Ovary (tissue), 9 donors: ENCODE measurements around the gene NPW. TPM values are rescaled to one million over a fixed set of nuclear protein-coding genes. Genes with fewer than 3 reads are reported as not detected.

Source experiments
- DNase-seq, 5 donors: peaks; one replicate each; pipeline ENCODE4 v3.0.0-alpha.2; 2019 to 2020
- H3K27ac ChIP-seq, 2 donors: fragments of 200-600 bp; one replicate each; pipeline versions ENCODE4 v1.5.1 to v1.8.0; 2019 to 2022
- H3K27me3 ChIP-seq: fragments of 200-600 bp; one replicate; pipeline ENCODE4 v1.8.0; 2022
- H3K36me3 ChIP-seq: fragments of 200-600 bp; sonication (generic); one replicate; pipeline ENCODE4 v1.5.1; 2019
- H3K4me1 ChIP-seq: one replicate; pipeline ENCODE4 v1.8.1; 2013; ENCODE audit warnings: mild to moderate bottlenecking, moderate library complexity; ENCODE audit not compliant: insufficient read depth
- H3K4me3 ChIP-seq: fragments of 200-600 bp; sonication (generic); one replicate; pipeline ENCODE4 v1.5.1; 2017
- H3K9me3 ChIP-seq, 2 donors: fragments of 200-600 bp in 1 of 2; sonication (generic) in 1 of 2; one replicate each; pipeline versions ENCODE4 v1.5.1 to v1.8.1; 2013 to 2019; ENCODE audit warnings: mild to moderate bottlenecking in 1 of 2, moderate library complexity in 1 of 2
- EP300 ChIP-seq: sonication (generic); formaldehyde crosslinking; IDR thresholded peaks from one replicate; pipeline ENCODE4 v1.6.1; 2017; ENCODE audit warnings: antibody characterized with exemption
- POLR2A ChIP-seq: fragments of 450-650 bp; IDR thresholded peaks from one replicate; pipeline ENCODE4 v1.6.1; 2017; ENCODE audit warnings: antibody characterized with exemption, mild to moderate bottlenecking, moderate library complexity
- WGBS, 3 donors: extraction: QIAGEN DNeasy Blood & Tissue Kit in 1 of 3; methylation state at CpG; one replicate each; pipeline versions ENCODE4 v1.1.5 to v1.1.7; 2013 to 2017; 5-methylcytosine and 5-hydroxymethylcytosine counted together
- intact Hi-C, 4 donors: fragments of 100-400 bp; cut with DNase I; formaldehyde crosslinking; loops; one replicate each; pipeline versions ENCODE4 v1.11.0 to v1.15.1; 2022 to 2023
- polyA plus RNA-seq, 2 donors: library from polyadenylated mRNA; stranded (reverse); fragments of 200-250 nt in 1 of 2; fragments of 350-450 nt in 1 of 2; fragmentation: Illumina TruSeq in 1 of 2; extraction: RNeasy Lipid Tissue Mini Kit (QIAGEN cat#74804) in 1 of 2; gene quantifications; one replicate each; pipeline ENCODE4 v1.2.3, GENCODE V29; 2013 to 2014
- total RNA-seq, 7 donors: library from RNA; depleted of rRNA in 2 of 7; stranded (reverse); fragments of >200 nt in 2 of 7; fragmentation: NEBNext Ultra II Directional in 3 of 7; extraction: Animal tissue kit (Norgen Biotek cat#: 25700) in 3 of 7; gene quantifications; one replicate each; pipeline versions ENCODE4 v1.1.0 to v1.2.4, GENCODE V29; 2016 to 2023
- TF ChIP-seq, protein P1 (sequence below), 3 donors: fragments of 450-650 bp in 2 of 3; fragments of 200-600 bp in 1 of 3; IDR thresholded peaks; one replicate each; pipeline versions ENCODE4 v1.5.1 to v1.8.0; 2016 to 2022; ENCODE audit warnings: antibody characterized with exemption in 3 of 3, mild to moderate bottlenecking in 1 of 3
- donor health status: DM: no; HTN: no; CAD: no; lungs with moderate emphysema.
- donor health status: DM: no; HTN: no; CAD: no.
- donor health status: Bipolar disorder and iron deficiency.
- donor health status: DM: yes; HTN: yes; CAD: no.
- donor health status: DM: no; HTN: no; CAD: no.
- donor health status: DM: yes; HTN: yes; CAD: no.

The NPW gene
- total and polyA plus RNA-seq, 9 donors = 0.17 to 1.1 (median 0.62) TPM; not detected in 5

DNA sequence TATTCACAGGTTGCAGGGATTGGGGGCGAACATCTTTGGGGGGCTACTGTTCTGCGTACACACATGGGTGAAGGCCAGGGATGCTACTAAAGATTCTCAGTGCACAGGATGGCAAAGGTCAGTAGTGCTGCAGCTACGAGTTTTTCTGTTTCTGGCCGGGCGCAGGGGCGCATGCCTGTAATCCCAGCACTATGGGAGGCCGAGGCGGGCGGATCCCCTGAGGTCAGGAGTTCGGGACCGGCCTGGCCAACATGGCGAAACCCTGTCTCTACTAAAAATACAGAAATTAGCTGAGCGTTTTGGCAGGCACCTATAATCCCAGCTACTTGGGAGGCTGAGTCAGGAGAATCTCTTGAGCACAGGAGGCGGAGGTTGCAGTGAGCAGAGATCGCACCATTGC lies 6.1 kb upstream of the NPW start:
- peaks cover 11% of the 10 kb centered on the region for H3K4me1 ChIP-seq
- 82 to 91% (median 91%) methylated on average over 15 of the region's 15 CpGs for WGBS, 3 donors
- intact Hi-C loops = no loop called here

DNA sequence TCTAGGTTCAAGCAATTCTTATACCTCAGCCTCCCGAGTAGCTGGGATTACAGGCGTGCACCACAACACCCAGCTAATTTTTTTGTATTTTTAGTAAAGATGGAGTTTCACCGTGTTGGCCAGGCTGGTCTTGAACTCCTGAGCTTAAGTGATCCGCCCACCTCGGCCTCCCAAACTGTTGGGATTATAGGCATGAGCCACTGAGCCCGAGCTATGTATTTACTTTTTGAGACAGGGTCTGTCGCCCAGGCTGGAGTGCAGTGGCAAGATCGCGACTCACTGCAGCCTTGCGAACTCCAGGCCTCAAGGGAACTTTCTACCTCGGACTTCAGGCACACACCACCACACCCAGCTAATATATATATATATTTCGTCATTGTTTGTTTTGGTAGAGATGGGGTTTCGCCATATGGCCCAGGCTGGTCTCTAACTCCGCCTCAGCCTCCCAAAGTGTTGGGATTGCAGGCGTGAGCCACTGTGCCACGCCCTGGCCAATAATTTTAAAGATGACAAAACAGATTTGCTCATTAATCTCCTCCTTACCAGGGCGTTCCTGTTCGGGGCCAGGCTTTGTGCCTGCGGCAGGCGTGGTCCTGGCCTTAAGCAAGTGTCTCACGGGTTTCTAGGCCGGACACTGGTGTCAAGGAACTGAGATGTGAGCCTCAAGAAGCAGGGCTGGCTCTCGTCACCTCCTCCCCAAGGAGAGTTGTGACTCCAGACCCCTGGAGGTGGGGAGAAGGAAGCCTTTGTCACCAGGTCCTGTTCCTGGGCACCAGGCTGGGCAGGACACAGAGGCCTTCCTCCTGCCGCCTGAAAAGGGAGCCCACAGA lies 4.3 kb upstream of the NPW start:
- intact Hi-C loops = loop anchor here in 1 of 4 donors (5.0 kb wide), 1 partner anchor 127 kb away; no protein-coding TSS in a partner anchor

More for the DNA sequence above, 6.1 kb upstream of the NPW start:
- H3K9me3 ChIP-seq = no peaks in the 10 kb centered on the region
- TF ChIP-seq, protein P1, sequence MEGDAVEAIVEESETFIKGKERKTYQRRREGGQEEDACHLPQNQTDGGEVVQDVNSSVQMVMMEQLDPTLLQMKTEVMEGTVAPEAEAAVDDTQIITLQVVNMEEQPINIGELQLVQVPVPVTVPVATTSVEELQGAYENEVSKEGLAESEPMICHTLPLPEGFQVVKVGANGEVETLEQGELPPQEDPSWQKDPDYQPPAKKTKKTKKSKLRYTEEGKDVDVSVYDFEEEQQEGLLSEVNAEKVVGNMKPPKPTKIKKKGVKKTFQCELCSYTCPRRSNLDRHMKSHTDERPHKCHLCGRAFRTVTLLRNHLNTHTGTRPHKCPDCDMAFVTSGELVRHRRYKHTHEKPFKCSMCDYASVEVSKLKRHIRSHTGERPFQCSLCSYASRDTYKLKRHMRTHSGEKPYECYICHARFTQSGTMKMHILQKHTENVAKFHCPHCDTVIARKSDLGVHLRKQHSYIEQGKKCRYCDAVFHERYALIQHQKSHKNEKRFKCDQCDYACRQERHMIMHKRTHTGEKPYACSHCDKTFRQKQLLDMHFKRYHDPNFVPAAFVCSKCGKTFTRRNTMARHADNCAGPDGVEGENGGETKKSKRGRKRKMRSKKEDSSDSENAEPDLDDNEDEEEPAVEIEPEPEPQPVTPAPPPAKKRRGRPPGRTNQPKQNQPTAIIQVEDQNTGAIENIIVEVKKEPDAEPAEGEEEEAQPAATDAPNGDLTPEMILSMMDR (IDR thresholded peaks at IDR 0.05) = no peak
- TF ChIP-seq EP300 = no peak
- TF ChIP-seq POLR2A = no peak
- no peak overlapping the region for H3K4me3 ChIP-seq
- no peaks in the 10 kb centered on the region for H3K27me3 ChIP-seq
- no peak overlapping the region for H3K27ac ChIP-seq
- peak in 1 of 5 donors; percentile 19 for DNase-seq
- no peaks in the 10 kb centered on the region for H3K36me3 ChIP-seq

DNA sequence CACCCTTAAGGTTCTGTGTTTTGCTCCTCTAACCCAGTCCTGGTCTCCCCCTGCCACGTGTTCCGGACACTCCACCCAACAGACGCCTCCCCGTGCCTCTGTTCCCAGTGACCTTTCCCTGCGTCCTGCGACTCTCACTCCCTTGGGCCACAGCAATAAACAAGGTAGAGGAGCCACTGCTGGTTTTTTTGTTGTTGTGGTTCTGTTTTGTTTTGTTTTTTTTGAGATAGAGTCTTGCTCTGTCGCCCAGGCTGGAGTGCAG lies 3.7 kb upstream of the NPW start:
- DNase-seq = no peak
- H3K27me3 ChIP-seq = no peaks in the 10 kb centered on the region
- H3K27ac ChIP-seq = no peak overlapping the region
- 73 to 86% (median 74%) methylated on average over 7 of the region's 7 CpGs for WGBS, 3 donors
- TF ChIP-seq, protein P1 (IDR thresholded peaks at IDR 0.05) = no peak
- TF ChIP-seq POLR2A (no peak), EP300 (no peak)
- no peaks in the 10 kb centered on the region for H3K36me3 ChIP-seq
- no peak overlapping the region for H3K4me3 ChIP-seq
- H3K4me1 ChIP-seq = peaks cover 5% of the 10 kb centered on the region
- H3K9me3 ChIP-seq = no peaks in the 10 kb centered on the region
- intact Hi-C loops = loop anchor here in 1 of 4 donors (5.0 kb wide), 1 partner anchor 126 kb away; no protein-coding TSS in a partner anchor

More for the DNA sequence above, 4.3 kb upstream of the NPW start:
- Histone ChIP-seq H3K27me3 (no peaks in the 10 kb centered on the region), H3K27ac (no peak overlapping the region), H3K9me3 (no peaks in the 10 kb centered on the region), H3K36me3 (no peaks in the 10 kb centered on the region), H3K4me1 (peaks cover 6% of the 10 kb centered on the region), H3K4me3 (no peak overlapping the region)
- 89 to 91% (median 90%) methylated on average over 24 of the region's 24 CpGs for WGBS, 3 donors
- DNase-seq = no peak
- TF ChIP-seq, protein P1 (IDR thresholded peaks at IDR 0.05) = no peak
- TF ChIP-seq EP300 (no peak), POLR2A (no peak)

DNA sequence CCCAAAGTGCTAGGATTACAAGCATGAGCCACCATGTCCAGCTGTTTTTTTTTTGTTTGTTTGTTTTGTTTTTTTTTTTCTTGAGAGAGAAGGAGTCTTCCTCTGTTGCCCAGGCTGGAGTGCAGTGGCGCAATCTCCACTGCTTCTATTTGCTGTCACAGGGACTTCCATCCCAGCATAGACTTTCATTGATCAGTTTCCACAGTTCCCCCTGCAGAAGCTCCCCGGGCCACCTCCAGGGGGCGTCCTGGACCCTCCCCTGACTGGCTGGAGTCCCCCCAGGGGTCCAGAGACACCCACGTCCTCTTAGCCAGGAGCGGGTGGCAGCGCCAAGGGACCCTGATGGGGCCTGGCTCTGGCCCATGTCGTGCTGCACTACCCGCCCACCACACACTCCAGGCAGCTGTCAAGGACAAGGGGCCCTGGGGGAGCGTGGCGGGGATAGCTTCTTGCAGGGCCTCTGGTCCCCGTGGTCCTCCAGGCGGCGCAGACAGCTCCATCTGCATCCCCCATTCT lies 3.1 kb upstream of the NPW start:
- H3K4me3 ChIP-seq = no peak overlapping the region
- peaks cover 5% of the 10 kb centered on the region for H3K4me1 ChIP-seq
- H3K27me3 ChIP-seq = no peaks in the 10 kb centered on the region
- intact Hi-C loops = loop anchor here in 1 of 4 donors (5.0 kb wide), 1 partner anchor 126 kb away; no protein-coding TSS in a partner anchor
- TF ChIP-seq EP300 (no peak), POLR2A (no peak)
- TF ChIP-seq, protein P1 (IDR thresholded peaks at IDR 0.05) = no peak
- H3K36me3 ChIP-seq = no peaks in the 10 kb centered on the region
- 22 to 26% (median 23%) methylated on average over 12 to 13 of the region's 13 CpGs for WGBS, 3 donors
- H3K9me3 ChIP-seq = no peaks in the 10 kb centered on the region
- DNase-seq = peak in 2 of 5 donors; percentile 21 to 39
- no peak overlapping the region for H3K27ac ChIP-seq
